GM23338 (cell line): Measurements from ENCODE around the gene NFIC. TPM values are rescaled to one million over a fixed set of nuclear protein-coding genes. Genes with fewer than 3 reads are reported as not detected.

Source experiments
- ATAC-seq: fragments of 200-7000 bp; cut with Tn5 transposase; 3 replicates; pipeline ENCODE4 v1.9.1; 2020
- DNase-seq: peaks from one replicate; pipeline ENCODE4 v3.0.0-alpha.2; 2015; ENCODE audit warnings: low spot score
- H2AFZ ChIP-seq: fragments of 200-600 bp; sonication (generic); 2 replicates; pipeline ENCODE4 v1.8.0; 2016; ENCODE audit warnings: antibody characterized with exemption, mild to moderate bottlenecking, moderate library complexity
- H3F3A ChIP-seq: fragments of 200-600 bp; sonication (generic); replicated peaks from 2 replicates; pipeline ENCODE4 v1.8.0; 2017; ENCODE audit warnings: antibody characterized with exemption, mixed run types, low read depth
- H3K27ac ChIP-seq: fragments of 200-600 bp; sonication (generic); 2 replicates; pipeline ENCODE4 v1.6.1; 2016; ENCODE audit warnings: low read depth
- H3K27me3 ChIP-seq: fragments of 200-600 bp; sonication (generic); 2 replicates; pipeline ENCODE4 v1.8.0; 2016; ENCODE audit warnings: mild to moderate bottlenecking, mixed run types, moderate library complexity; ENCODE audit not compliant: insufficient read depth
- H3K36me3 ChIP-seq: fragments of 200-600 bp; sonication (generic); 2 replicates; pipeline ENCODE4 v1.8.0; 2016; ENCODE audit warnings: mild to moderate bottlenecking; ENCODE audit not compliant: insufficient read depth
- H3K4me1 ChIP-seq: fragments of 200-600 bp; sonication (generic); 2 replicates; pipeline ENCODE4 v1.8.0; 2016; ENCODE audit warnings: mild to moderate bottlenecking, moderate library complexity; ENCODE audit not compliant: insufficient read depth
- H3K4me2 ChIP-seq: fragments of 200-600 bp; sonication (generic); 2 replicates; pipeline ENCODE4 v1.7.1; 2017; ENCODE audit warnings: mixed run types
- H3K4me3 ChIP-seq: fragments of 200-600 bp; sonication (generic); 2 replicates; pipeline ENCODE4 v1.6.1; 2016; ENCODE audit warnings: mixed run types
- H3K79me2 ChIP-seq: fragments of 200-600 bp; sonication (generic); replicated peaks from 2 replicates; pipeline ENCODE4 v1.8.0; 2017; ENCODE audit warnings: mild to moderate bottlenecking; ENCODE audit not compliant: insufficient read depth
- H3K9me2 ChIP-seq: fragments of 200-600 bp; sonication (generic); 2 replicates; pipeline ENCODE4 v1.8.0; 2017; ENCODE audit not compliant: insufficient read depth
- H4K20me1 ChIP-seq: fragments of 200-600 bp; sonication (generic); replicated peaks from 2 replicates; pipeline ENCODE4 v1.8.0; 2017; ENCODE audit warnings: mild to moderate bottlenecking; ENCODE audit not compliant: insufficient read depth
- H3K27ac Mint-ChIP-seq: 2 replicates; pipeline ENCODE4 v1.8.0; 2020; ENCODE audit warnings: inconsistent platforms, mild to moderate bottlenecking, moderate library complexity, mixed read lengths
- H3K27me3 Mint-ChIP-seq: 3 replicates; pipeline ENCODE4 v1.8.0; 2022; ENCODE audit warnings: low read depth, mild to moderate bottlenecking, moderate library complexity, mixed read lengths, inconsistent platforms; ENCODE audit not compliant: insufficient read depth, poor library complexity
- H3K36me3 Mint-ChIP-seq: 3 replicates; pipeline ENCODE4 v1.8.0; 2021; ENCODE audit warnings: low read depth, mild to moderate bottlenecking, inconsistent platforms, moderate library complexity, mixed read lengths
- H3K4me1 Mint-ChIP-seq: 3 replicates; pipeline ENCODE4 v1.8.0; 2020; ENCODE audit warnings: mild to moderate bottlenecking, inconsistent platforms, mixed read lengths
- H3K4me3 Mint-ChIP-seq: 3 replicates; pipeline ENCODE4 v1.8.0; 2021; ENCODE audit warnings: moderate library complexity, mild to moderate bottlenecking, inconsistent platforms, mixed read lengths
- H3K9me3 Mint-ChIP-seq: 3 replicates; pipeline ENCODE4 v1.8.0; 2020; ENCODE audit warnings: moderate library complexity, mild to moderate bottlenecking, inconsistent platforms, mixed read lengths
- CREB1 ChIP-seq: fragments of 250-450 bp; sonication (Bioruptor Pico); IDR thresholded peaks from 2 replicates; pipeline ENCODE4 v1.5.0; 2020; ENCODE audit warnings: low read depth, mild to moderate bottlenecking, moderate library complexity
- CTCF ChIP-seq, 2 experiments: fragments of 200-600 bp in 1 of 2; sonication (generic) in 1 of 2; conservative IDR thresholded peaks; 2 replicates each; pipeline versions ENCODE4 v1.5.1 to v1.6.1; 2016 to 2017; ENCODE audit warnings: antibody characterized with exemption in 2 of 2, low read depth in 2 of 2, mild to moderate bottlenecking in 2 of 2, moderate library complexity in 1 of 2
- ETS1 ChIP-seq: IDR thresholded peaks from 2 replicates; pipeline ENCODE4 v1.6.1; 2016; ENCODE audit warnings: antibody characterized with exemption
- EZH2 ChIP-seq: fragments of 200-600 bp; sonication (generic); IDR thresholded peaks from one replicate; pipeline ENCODE4 v1.8.0; 2017; ENCODE audit warnings: antibody characterized with exemption, mild to moderate bottlenecking, low read depth; ENCODE audit not compliant: unreplicated experiment
- EZH2phosphoT487 ChIP-seq: fragments of 200-600 bp; sonication (generic); IDR thresholded peaks from one replicate; pipeline ENCODE4 v1.8.1; 2018; ENCODE audit warnings: antibody characterized with exemption; ENCODE audit not compliant: unreplicated experiment
- JUNB ChIP-seq: IDR thresholded peaks from one replicate; pipeline ENCODE4 v1.6.1; 2016; ENCODE audit warnings: antibody characterized with exemption; ENCODE audit not compliant: unreplicated experiment
- NANOG ChIP-seq: IDR thresholded peaks from 2 replicates; pipeline ENCODE4 v1.6.1; 2016; ENCODE audit warnings: antibody characterized with exemption, borderline replicate concordance
- POLR2AphosphoS5 ChIP-seq: IDR thresholded peaks from 2 replicates; pipeline ENCODE4 v1.6.1; 2016; ENCODE audit warnings: antibody characterized with exemption, low read depth
- STAT1 ChIP-seq: IDR thresholded peaks from one replicate; pipeline ENCODE4 v1.6.1; 2016; ENCODE audit warnings: antibody characterized with exemption; ENCODE audit not compliant: unreplicated experiment
- ZNF114 ChIP-seq: fragments of 250-450 bp; sonication (Bioruptor Pico); IDR thresholded peaks from 2 replicates; pipeline ENCODE4 v1.5.0; 2020; ENCODE audit warnings: mild to moderate bottlenecking, moderate library complexity
- ZNF331 ChIP-seq: fragments of 250-450 bp; sonication (Bioruptor Pico); IDR thresholded peaks from 2 replicates; pipeline ENCODE4 v1.5.0; 2020; ENCODE audit warnings: low read depth, mild to moderate bottlenecking, moderate library complexity
- ZNF462 ChIP-seq: fragments of 250-450 bp; sonication (Bioruptor Pico); IDR thresholded peaks from 2 replicates; pipeline ENCODE4 v1.5.0; 2020; ENCODE audit warnings: mild to moderate bottlenecking, moderate library complexity
- polyA plus RNA-seq: library from polyadenylated mRNA; unstranded; fragments of >200 nt; fragmentation: Nextera tagmentation; extraction: Ambion mirVana; gene quantifications from 2 replicates; pipeline ENCODE4 v1.2.1, GENCODE V29; 2016
- total RNA-seq: library from RNA; depleted of rRNA; stranded (reverse); fragments of >200 nt; shearing (Covaris generic); gene quantifications from 2 replicates; pipeline ENCODE4 v1.2.3, GENCODE V29; 2014
- TF ChIP-seq, protein P1 (sequence below): IDR thresholded peaks from one replicate; pipeline ENCODE4 v1.6.1; 2018; ENCODE audit warnings: antibody characterized with exemption; ENCODE audit not compliant: unreplicated experiment

NFIC gene
- total and polyA plus RNA-seq, 2 experiments from 2014 or later: 1.3 to 5.3 TPM

DNA sequence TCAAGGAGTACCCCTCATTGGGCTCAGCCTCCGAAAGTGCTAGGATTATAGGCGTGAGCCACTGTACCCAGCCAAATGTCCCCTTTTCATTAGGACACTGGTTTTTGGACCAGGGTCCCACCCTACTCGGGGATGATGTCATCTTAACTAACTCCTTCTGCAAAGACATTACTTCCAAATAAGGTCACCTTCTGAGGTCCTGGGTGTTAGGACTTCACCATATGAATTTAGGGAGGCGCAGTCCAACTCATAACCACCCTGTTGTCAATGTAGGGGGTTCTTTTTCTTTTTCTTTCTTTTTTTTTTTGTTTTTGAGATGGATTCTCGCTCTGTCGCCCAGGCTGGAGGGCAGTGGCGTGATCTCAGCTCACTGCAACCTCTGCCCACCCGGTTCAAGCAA is 32.7 kb upstream of the NFIC start:
- Histone ChIP-seq H3K9me2 (no peaks in the 10 kb centered on the region), H3K36me3 (no peaks in the 10 kb centered on the region), H2AFZ (no peak overlapping the region), H3K4me3 (no peak overlapping the region), H3K27ac (no peak overlapping the region), H3K4me1 (no peaks in the 10 kb centered on the region), H3K27me3 (no peaks in the 10 kb centered on the region), H3K4me2 (no peak overlapping the region), H3F3A (no peaks in the 10 kb centered on the region), H4K20me1 (no peaks in the 10 kb centered on the region; the same call in 1 of the 2 replicates), H3K79me2 (no peaks in the 10 kb centered on the region)
- no peak for ATAC-seq
- H3K27ac Mint-ChIP-seq: no peak overlapping the region
- no peaks in the 10 kb centered on the region for H3K4me1 Mint-ChIP-seq
- DNase-seq: no peak
- no peak overlapping the region for H3K4me3 Mint-ChIP-seq
- H3K27me3 Mint-ChIP-seq: peaks cover 5% of the 10 kb centered on the region
- peaks cover 7% of the 10 kb centered on the region for H3K9me3 Mint-ChIP-seq
- H3K36me3 Mint-ChIP-seq: no peaks in the 10 kb centered on the region
- TF ChIP-seq CREB1 (no peak), ZNF114 (no peak), CTCF (conservative IDR thresholded peaks at IDR 0.05; ENCODE audit: low read depth in 2 of 2) (no peak), ZNF331 (CRISPR knock-in tag) (no peak), JUNB (no peak), POLR2AphosphoS5 (no peak), EZH2 (no peak), NANOG (no peak), STAT1 (no peak), EZH2phosphoT487 (no peak), ZNF462 (no peak), ETS1 (no peak)
- TF ChIP-seq, protein P1, sequence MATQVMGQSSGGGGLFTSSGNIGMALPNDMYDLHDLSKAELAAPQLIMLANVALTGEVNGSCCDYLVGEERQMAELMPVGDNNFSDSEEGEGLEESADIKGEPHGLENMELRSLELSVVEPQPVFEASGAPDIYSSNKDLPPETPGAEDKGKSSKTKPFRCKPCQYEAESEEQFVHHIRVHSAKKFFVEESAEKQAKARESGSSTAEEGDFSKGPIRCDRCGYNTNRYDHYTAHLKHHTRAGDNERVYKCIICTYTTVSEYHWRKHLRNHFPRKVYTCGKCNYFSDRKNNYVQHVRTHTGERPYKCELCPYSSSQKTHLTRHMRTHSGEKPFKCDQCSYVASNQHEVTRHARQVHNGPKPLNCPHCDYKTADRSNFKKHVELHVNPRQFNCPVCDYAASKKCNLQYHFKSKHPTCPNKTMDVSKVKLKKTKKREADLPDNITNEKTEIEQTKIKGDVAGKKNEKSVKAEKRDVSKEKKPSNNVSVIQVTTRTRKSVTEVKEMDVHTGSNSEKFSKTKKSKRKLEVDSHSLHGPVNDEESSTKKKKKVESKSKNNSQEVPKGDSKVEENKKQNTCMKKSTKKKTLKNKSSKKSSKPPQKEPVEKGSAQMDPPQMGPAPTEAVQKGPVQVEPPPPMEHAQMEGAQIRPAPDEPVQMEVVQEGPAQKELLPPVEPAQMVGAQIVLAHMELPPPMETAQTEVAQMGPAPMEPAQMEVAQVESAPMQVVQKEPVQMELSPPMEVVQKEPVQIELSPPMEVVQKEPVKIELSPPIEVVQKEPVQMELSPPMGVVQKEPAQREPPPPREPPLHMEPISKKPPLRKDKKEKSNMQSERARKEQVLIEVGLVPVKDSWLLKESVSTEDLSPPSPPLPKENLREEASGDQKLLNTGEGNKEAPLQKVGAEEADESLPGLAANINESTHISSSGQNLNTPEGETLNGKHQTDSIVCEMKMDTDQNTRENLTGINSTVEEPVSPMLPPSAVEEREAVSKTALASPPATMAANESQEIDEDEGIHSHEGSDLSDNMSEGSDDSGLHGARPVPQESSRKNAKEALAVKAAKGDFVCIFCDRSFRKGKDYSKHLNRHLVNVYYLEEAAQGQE: no peak
